Fibroblast of lung (primary cell): ENCODE measurements around the gene GOLGA6L6. TPM values are rescaled to one million over a fixed set of nuclear protein-coding genes. Genes with fewer than 3 reads are reported as not detected.
"Not testable (repeated sequence)": the region's sequence is repeated elsewhere in the genome, so short reads cannot be mapped to it uniquely, and the experiment has no call there.

Experiments used
- DNase-seq, 2 donors: peaks; one replicate each; pipeline versions ENCODE4 v3.0.0 to v3.0.0-alpha.2; 2010; ENCODE audit warnings: low read depth in 2 of 2
- H2AFZ ChIP-seq: 2 replicates; pipeline ENCODE4 v1.5.1; 2012; ENCODE audit warnings: low read length, control low read depth, inconsistent platforms
- H3K27ac ChIP-seq: 2 replicates; pipeline ENCODE4 v1.5.1; 2011; ENCODE audit warnings: low read length, control low read depth; ENCODE audit not compliant: insufficient read depth
- H3K27me3 ChIP-seq: 2 replicates; pipeline ENCODE4 v1.5.1; 2011; ENCODE audit warnings: mild to moderate bottlenecking, low read length; ENCODE audit not compliant: control insufficient read depth, insufficient read depth
- H3K36me3 ChIP-seq: 2 replicates; pipeline ENCODE4 v1.5.1; 2011; ENCODE audit warnings: low read length; ENCODE audit not compliant: control insufficient read depth, insufficient read depth
- H3K4me1 ChIP-seq: 2 replicates; pipeline ENCODE4 v1.5.1; 2011; ENCODE audit warnings: low read length; ENCODE audit not compliant: control insufficient read depth, insufficient read depth; ENCODE audit errors: extremely low read depth
- H3K4me2 ChIP-seq: 2 replicates; pipeline ENCODE4 v1.5.1; 2011; ENCODE audit warnings: low read length, control low read depth; ENCODE audit not compliant: insufficient read depth; ENCODE audit errors: extremely low read depth
- H3K4me3 ChIP-seq, 4 experiments: fragments of 200-600 bp in 1 of 4; sonication (generic) in 1 of 4; replicated peaks in 1 of 4; 2 replicates each; pipeline ENCODE4 v1.5.1; 2011 to 2016; ENCODE audit warnings: low read length in 4 of 4, low read depth in 3 of 4, mild to moderate bottlenecking in 3 of 4, control low read depth in 2 of 4, inconsistent platforms in 1 of 4, mixed read lengths in 1 of 4; ENCODE audit not compliant: insufficient read depth in 1 of 4; ENCODE audit errors: control extremely low read depth in 1 of 4
- H3K79me2 ChIP-seq: 2 replicates; pipeline ENCODE4 v1.5.1; 2012; ENCODE audit warnings: mild to moderate bottlenecking, low read length, inconsistent platforms; ENCODE audit not compliant: control insufficient read depth, insufficient read depth
- H3K9ac ChIP-seq: 2 replicates; pipeline ENCODE4 v1.5.1; 2011; ENCODE audit warnings: mild to moderate bottlenecking, low read length, control low read depth; ENCODE audit not compliant: insufficient read depth
- H3K9me3 ChIP-seq: 2 replicates; pipeline ENCODE4 v1.5.1; 2012; ENCODE audit warnings: low read depth, low read length; ENCODE audit not compliant: control insufficient read depth, insufficient read depth
- H4K20me1 ChIP-seq: 2 replicates; pipeline ENCODE4 v1.5.1; 2011; ENCODE audit warnings: low read length; ENCODE audit not compliant: control insufficient read depth, insufficient read depth; ENCODE audit errors: extremely low read depth
- polyA plus RNA-seq, 2 donors: library from polyadenylated mRNA; depleted of rRNA in 1 of 2; stranded (reverse) in 1 of 2; unstranded in 1 of 2; fragments of >200 nt; gene quantifications; 2 replicates each; pipeline ENCODE4 v1.2.1, GENCODE V29; 2011 to 2012; ENCODE audit warnings: missing spikeins in 1 of 2
- total RNA-seq: library from RNA; depleted of rRNA; stranded (reverse); fragments of >200 nt; gene quantifications from 2 replicates; pipeline ENCODE4 v1.2.1, GENCODE V29; 2014

GOLGA6L6 gene
- total and polyA plus RNA-seq, 2 donors (not counting 1 experiment from before 2014, with no cell fraction given) = not detected

GRCh38 chr15:20579662-20580061, 38.1 kb upstream of the GOLGA6L6 start:
- not testable (repeated sequence) for H3K4me3 ChIP-seq, H3K4me1 ChIP-seq, H3K36me3 ChIP-seq, DNase-seq, H2AFZ ChIP-seq, H3K79me2 ChIP-seq, H3K9ac ChIP-seq, H4K20me1 ChIP-seq, H3K27ac ChIP-seq, H3K4me2 ChIP-seq, H3K9me3 ChIP-seq, H3K27me3 ChIP-seq

GRCh38 chr15:20551289-20551688, 9.7 kb upstream of the GOLGA6L6 start:
- H3K9ac ChIP-seq, H3K27me3 ChIP-seq, H2AFZ ChIP-seq, H4K20me1 ChIP-seq, H3K4me3 ChIP-seq, H3K4me1 ChIP-seq, H3K9me3 ChIP-seq, DNase-seq, H3K36me3 ChIP-seq, H3K79me2 ChIP-seq, H3K4me2 ChIP-seq, H3K27ac ChIP-seq: not testable (repeated sequence)

DNA sequence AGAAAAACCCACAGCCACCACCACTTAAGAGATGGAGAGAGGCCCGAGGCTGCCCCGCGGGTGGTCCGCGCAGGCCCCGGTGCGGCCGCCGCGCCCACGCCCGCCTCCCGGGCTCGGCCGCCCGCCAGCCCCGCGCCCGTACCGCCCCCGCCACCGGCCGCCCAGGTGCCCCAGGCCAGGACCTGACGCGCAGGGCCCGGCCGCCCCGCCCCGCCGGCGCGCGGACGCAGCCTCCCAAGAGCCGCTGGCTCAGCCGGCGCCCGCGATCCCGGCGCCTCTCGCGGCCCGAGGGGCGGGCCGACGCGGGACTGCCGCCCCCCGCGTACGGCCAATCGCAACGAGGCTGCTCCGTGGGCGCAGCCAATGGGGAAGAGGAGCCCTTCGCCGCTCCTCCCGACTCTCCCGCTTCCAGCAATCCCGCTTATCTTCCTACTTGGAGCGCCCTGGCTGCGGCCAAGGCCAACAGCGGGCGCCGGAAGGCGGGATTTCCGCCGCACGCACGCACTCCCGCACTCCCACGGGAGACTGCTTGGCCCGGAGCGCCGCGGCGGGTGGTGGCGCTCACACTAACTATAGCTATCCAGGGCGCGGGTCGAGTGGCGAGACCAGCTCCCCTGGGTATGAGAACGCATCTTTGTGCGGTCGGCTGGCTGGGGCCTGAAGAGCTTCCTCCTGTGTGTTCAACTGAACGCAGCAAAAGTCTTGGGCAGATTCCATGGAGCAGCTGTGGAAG, 35.5 kb downstream of the GOLGA6L6 start:
- H3K9me3 ChIP-seq, H3K9ac ChIP-seq, H3K4me3 ChIP-seq, H2AFZ ChIP-seq, H3K4me2 ChIP-seq, H3K4me1 ChIP-seq, H3K36me3 ChIP-seq, DNase-seq, H3K27me3 ChIP-seq, H3K27ac ChIP-seq, H4K20me1 ChIP-seq, H3K79me2 ChIP-seq: not testable (repeated sequence)

- H3K9ac ChIP-seq, H3K27me3 ChIP-seq, H3K4me1 ChIP-seq, H3K36me3 ChIP-seq, H3K4me2 ChIP-seq, H3K79me2 ChIP-seq, H3K4me3 ChIP-seq, H4K20me1 ChIP-seq, H3K27ac ChIP-seq, H3K9me3 ChIP-seq, DNase-seq, H2AFZ ChIP-seq: not testable (repeated sequence)
Measured at GRCh38 chr15:20502839-20503238, 38.8 kb downstream of the GOLGA6L6 start.

- not testable (repeated sequence) for H2AFZ ChIP-seq, H3K9ac ChIP-seq, H3K79me2 ChIP-seq, H3K27me3 ChIP-seq, DNase-seq, H3K4me1 ChIP-seq, H4K20me1 ChIP-seq, H3K9me3 ChIP-seq, H3K27ac ChIP-seq, H3K36me3 ChIP-seq, H3K4me2 ChIP-seq, H3K4me3 ChIP-seq
Measured at GRCh38 chr15:20501512-20502222, 39.9 kb downstream of the GOLGA6L6 start.

DNA sequence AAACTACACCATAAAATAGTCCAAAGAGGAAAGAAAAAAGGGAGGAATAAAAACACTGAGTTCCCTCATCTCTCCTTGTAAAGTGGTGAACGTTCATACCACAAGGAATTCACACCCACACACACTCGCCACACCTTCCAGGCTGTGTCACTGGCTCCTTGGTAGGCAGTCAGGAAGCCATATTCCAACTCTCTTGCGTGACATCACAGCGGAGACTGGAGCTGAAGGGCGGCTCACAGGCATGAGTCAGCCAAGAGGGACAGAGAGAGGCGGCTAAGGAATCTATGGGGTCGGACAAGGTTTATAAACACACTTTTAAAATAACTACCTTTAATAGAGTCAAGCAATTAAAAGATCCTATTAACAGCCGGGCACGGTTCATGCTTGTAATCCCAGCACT, 43.8 kb downstream of the GOLGA6L6 start:
- H2AFZ ChIP-seq, H3K9me3 ChIP-seq, H3K27ac ChIP-seq, H3K4me1 ChIP-seq, H3K9ac ChIP-seq, H3K27me3 ChIP-seq, H4K20me1 ChIP-seq, H3K79me2 ChIP-seq, H3K4me2 ChIP-seq, H3K4me3 ChIP-seq, H3K36me3 ChIP-seq: not testable (repeated sequence)
- DNase-seq = peak in 1 of 2 donors; percentile 79
